Left renal cortex interstitium (tissue), 4 donors: ENCODE measurements around the gene SCN8A. TPM values are rescaled to one million over a fixed set of nuclear protein-coding genes. Genes with fewer than 3 reads are reported as not detected.

ENCODE experiments used
- DNase-seq, 4 donors: peaks; one replicate each; pipeline ENCODE4 v3.0.0-alpha.2; 2013; ENCODE audit warnings: low read depth in 4 of 4, low spot score in 2 of 4, missing footprints in 1 of 4
- polyA plus RNA-seq, 4 donors: library from polyadenylated mRNA; unstranded; fragments of 120-200 nt; gene quantifications; one replicate each; pipeline ENCODE4 v1.2.1, GENCODE V29; 2013; ENCODE audit not compliant: insufficient read length in 4 of 4

SCN8A gene
- polyA plus RNA-seq, 4 donors: 1.5 to 3.1 (median 2.1) TPM

- no peak for DNase-seq
Observed at GRCh38 chr12:51846911-51847642, 256.0 kb downstream of the SCN8A start.

DNA sequence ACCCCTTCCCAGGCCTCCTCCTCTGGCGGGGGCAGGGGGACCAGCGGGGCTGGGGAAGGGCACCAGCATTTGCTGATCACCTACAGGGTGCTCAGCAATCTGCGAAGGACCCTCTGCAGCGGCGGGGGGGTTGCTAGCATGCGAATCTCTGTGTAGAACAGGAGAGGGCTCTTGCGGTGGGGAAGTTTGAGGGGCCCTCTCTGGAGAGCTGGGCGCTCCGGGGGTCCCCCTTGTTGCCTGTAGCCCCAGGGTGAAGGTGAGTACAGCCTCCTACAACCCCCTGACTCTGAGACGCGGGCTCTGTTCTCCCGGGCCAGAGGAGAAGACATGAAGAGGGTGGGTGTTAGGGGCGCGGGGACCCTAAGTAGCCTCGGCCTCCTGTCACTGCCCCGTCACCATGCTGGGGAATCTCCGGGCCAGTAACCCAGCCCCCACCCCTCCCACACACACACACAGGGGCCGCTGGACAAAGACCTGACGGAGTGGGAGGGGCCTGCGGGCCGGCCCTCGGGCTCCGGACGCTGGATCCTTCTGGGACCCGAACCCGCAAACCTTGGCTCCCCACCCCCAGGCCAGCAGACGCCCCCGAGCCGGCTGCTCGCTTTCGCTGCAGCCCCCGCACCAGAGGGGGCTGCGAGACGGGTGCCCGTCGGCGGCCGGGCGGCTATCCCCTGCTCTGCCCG lies 256.8 kb downstream of the SCN8A start:
- no peak for DNase-seq

DNA sequence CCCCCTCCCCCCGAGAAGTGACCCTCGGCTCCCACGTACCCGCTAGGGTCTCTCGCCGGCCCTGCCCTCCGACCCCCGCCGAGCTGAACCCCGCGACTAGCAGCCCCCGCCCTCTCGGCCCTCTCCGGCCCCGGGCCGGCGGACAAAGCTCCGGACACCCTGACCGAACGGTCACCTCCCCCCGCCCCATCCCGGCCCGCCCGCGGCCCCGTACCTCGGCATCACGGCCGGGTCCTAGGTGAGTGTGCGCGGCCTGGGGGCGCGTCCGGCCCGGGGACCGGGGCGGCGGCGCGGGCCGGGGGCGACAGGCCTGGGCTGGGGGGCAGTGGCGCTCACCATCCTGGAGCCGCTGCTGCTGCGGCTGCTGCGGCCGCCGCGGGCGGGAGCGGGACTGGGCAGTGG lies 257.3 kb downstream of the SCN8A start, which contains the start of gene FIGNL2:
Gene FIGNL2, minus strand, starts transcription at position 393 of the 402 bp plus-strand sequence. CDS start 26,305 bp downstream, outside the sequence.
- no peak for DNase-seq

DNA sequence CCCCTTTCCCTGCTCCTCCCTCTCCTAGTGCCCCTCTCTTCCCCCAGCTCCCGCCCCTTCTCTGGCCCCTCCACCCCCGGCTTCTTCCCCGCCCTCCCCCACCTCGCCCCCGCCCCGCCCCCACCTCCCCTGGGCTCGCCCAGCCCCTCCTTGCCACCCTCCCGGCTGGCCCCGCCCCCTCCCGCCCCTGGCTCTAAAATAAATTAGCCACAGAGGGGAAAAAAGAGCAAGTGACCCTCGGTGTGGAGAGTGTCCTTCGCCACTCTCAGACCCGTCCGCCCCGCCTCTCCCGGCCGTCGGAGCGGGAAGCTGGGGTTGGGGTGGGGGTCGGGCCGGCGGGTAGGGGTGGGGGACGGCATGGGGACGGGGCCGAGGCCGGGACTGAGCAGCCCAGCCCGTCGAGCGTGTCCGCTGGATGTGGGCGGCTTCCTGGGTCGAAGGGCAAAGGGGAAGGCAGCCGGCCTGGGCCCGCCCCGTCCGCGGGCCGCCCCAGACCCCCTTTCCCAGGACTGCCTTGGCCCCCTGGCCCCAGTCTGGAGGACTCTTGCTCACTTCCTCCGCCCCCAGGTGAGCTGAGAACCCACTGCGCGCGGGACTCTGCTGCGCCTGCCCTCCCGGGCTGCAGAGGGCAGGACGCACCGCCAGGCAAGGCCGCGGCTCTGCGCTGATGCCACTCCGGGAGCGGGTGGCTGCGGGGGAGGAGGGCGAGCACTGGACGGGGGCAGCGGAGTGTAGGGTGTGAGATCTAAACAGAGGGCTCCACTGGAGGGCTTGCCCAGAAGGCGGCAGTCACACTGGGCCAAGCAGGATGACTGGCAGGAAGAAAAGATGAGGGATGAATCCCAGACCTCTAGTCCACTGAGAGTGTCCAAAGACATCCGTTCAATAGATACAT lies 258.1 kb downstream of the SCN8A start:
- no peak for DNase-seq

- DNase-seq: no peak
Observed at GRCh38 chr12:51850081-51850964, 259.3 kb downstream of the SCN8A start.

DNA sequence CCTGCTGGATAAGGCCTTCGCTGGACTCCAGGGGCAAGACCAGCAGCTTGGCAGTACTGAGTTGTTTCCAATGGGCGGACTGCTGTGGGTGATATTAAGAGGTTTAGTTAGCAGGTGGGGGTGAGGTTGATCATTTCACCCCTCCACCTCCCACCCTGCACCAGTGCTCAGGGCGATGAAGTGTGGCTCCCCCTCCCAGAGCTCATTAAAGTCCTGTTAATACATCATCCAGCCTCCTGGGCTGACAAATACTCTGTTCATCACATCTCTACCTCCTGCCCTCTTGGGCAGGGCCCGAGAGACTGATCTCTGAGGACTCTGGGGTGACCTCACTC lies 259.9 kb downstream of the SCN8A start:
- DNase-seq: no peak

- no peak for DNase-seq
Observed at GRCh38 chr12:51851413-51852124, 260.5 kb downstream of the SCN8A start.

- DNase-seq: no peak
Observed at GRCh38 chr12:51852404-51853137, 261.5 kb downstream of the SCN8A start.

GRCh38 chr12:51855586-51856428 lies 264.8 kb downstream of the SCN8A start:
- no peak for DNase-seq

DNA sequence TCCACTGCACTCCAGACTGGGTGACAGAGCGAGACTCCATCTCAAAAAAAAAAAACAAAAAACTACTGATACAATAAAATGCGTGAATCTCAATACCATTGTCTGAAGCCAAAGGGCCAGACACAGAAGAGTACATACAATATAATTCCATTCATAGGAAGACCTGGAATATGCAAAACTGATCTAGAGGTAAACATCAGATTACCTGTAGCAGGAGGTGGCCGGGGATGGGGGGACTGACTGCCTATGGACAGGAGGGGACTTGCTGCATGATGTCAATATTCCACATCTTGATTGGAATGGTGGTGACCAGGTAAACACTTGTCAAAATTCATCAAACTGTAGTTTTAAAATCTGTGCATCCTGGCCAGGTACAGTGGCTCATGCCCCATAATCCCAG lies 270.0 kb downstream of the SCN8A start:
- DNase-seq: no peak

Other genes with a start within 250 kb of the SCN8A start
- not detected for gene CELA1, start 244.6 kb upstream of the SCN8A start, polyA plus RNA-seq
- gene GALNT6, start 199.8 kb upstream of the SCN8A start, polyA plus RNA-seq: 1 to 10 TPM; 4.4 to 6.8 (median 6.1) TPM
- gene SLC4A8, start 166.4 kb upstream of the SCN8A start, polyA plus RNA-seq: 1 to 10 TPM; 2.9 to 5.1 (median 4.6) TPM